ENCODE data around the gene TBC1D1.

TBC1D1 gene

GRCh38 chr4:38145033-38145678, 254.3 kb downstream of the TBC1D1 start:
- Mint-ChIP-seq H3K4me3 (no peak overlapping the region), H3K9me3 (no peaks in the 10 kb centered on the region), H3K36me3 (ENCODE audit: low read depth) (peaks cover 21% of the 10 kb centered on the region), H3K27me3 (ENCODE audit: low read depth) (no peaks in the 10 kb centered on the region), H3K4me1 (peaks cover 30% of the 10 kb centered on the region), H3K27ac (peak overlapping the region in 2 of 3 experiments; percentile 38 to 46)
- TF ChIP-seq, protein P1, sequence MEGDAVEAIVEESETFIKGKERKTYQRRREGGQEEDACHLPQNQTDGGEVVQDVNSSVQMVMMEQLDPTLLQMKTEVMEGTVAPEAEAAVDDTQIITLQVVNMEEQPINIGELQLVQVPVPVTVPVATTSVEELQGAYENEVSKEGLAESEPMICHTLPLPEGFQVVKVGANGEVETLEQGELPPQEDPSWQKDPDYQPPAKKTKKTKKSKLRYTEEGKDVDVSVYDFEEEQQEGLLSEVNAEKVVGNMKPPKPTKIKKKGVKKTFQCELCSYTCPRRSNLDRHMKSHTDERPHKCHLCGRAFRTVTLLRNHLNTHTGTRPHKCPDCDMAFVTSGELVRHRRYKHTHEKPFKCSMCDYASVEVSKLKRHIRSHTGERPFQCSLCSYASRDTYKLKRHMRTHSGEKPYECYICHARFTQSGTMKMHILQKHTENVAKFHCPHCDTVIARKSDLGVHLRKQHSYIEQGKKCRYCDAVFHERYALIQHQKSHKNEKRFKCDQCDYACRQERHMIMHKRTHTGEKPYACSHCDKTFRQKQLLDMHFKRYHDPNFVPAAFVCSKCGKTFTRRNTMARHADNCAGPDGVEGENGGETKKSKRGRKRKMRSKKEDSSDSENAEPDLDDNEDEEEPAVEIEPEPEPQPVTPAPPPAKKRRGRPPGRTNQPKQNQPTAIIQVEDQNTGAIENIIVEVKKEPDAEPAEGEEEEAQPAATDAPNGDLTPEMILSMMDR (IDR thresholded peaks at IDR 0.05; ENCODE audit: unreplicated experiment in 3 of 3), result no peak

GRCh38 chr4:38145741-38146140, 254.9 kb downstream of the TBC1D1 start:
- peaks cover 16% of the 10 kb centered on the region for H3K36me3 Mint-ChIP-seq (ENCODE audit: low read depth)
- TF ChIP-seq, protein P1 (IDR thresholded peaks at IDR 0.05; ENCODE audit: unreplicated experiment in 3 of 3), result no peak
- peaks cover 36% of the 10 kb centered on the region for H3K4me1 Mint-ChIP-seq
- peak overlapping the region; percentile 7 to 70 (median 46) for H3K27ac Mint-ChIP-seq
- H3K27me3 Mint-ChIP-seq (ENCODE audit: low read depth), result no peaks in the 10 kb centered on the region
- no peaks in the 10 kb centered on the region for H3K9me3 Mint-ChIP-seq
- no peak overlapping the region for H3K4me3 Mint-ChIP-seq

DNA sequence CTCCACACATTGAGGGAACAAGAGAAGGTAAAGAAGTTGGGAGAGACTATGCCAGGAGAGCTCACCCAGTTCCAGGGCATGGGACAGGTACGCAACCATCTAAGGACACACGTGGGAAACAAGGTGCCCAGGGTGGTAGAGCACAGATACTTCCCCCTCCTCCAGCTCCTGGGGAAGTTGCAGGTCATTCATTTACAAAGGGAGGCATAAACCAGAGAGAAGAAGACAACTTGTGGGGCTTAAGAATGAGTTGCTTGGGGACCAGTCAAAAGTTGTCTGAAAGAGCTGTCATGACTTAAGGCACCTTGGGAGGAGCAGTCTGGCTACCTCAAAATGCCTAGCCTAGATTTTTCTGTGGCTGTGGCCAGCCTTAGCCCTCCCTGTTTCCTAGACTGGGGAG, 255.5 kb downstream of the TBC1D1 start:
- H3K9me3 Mint-ChIP-seq, result no peaks in the 10 kb centered on the region
- H3K4me3 Mint-ChIP-seq, result no peak overlapping the region
- TF ChIP-seq, protein P1 (IDR thresholded peaks at IDR 0.05; ENCODE audit: unreplicated experiment in 3 of 3), result no peak
- no peaks in the 10 kb centered on the region for H3K27me3 Mint-ChIP-seq (ENCODE audit: low read depth)
- H3K27ac Mint-ChIP-seq, result peak overlapping the region in 2 of 3 experiments; percentile 10 to 46
- peaks cover 16% of the 10 kb centered on the region for H3K36me3 Mint-ChIP-seq (ENCODE audit: low read depth)
- H3K4me1 Mint-ChIP-seq, result peaks cover 36% of the 10 kb centered on the region

DNA sequence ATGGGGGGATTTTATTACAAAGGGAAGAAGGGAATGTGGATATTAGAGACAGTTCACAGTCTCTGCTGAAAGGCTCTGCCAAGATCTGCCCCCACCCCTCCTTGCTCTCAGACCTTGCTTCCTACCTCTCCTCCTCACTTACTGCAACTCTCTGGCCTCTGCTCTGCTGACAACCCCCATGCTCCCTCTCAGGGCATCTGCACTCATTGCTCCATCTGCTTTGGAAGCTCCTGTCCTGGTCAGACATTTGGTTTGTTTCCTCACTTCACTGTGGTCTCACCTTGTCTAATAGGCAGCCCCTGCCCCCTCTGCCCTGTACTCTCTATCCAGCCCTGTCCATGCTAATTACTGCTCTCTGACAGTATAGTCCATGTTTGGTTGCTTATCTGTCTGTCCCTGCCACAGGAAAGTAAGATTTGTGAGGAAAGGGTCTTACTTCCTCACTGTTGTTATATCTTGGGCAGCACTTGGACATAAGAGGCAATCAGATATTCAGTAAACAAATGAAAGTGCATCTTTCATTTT, 258.6 kb downstream of the TBC1D1 start:
- Mint-ChIP-seq H3K36me3 (ENCODE audit: low read depth) (no peaks in the 10 kb centered on the region), H3K4me1 (peaks cover 46% of the 10 kb centered on the region), H3K4me3 (peak overlapping the region in 1 of 3 experiments; percentile 24), H3K27me3 (ENCODE audit: low read depth) (no peaks in the 10 kb centered on the region), H3K27ac (peak overlapping the region; percentile 68 to 94 (median 91)), H3K9me3 (no peaks in the 10 kb centered on the region)
- TF ChIP-seq, protein P1 (IDR thresholded peaks at IDR 0.05; ENCODE audit: unreplicated experiment in 3 of 3), result no peak

GRCh38 chr4:38149997-38150671, 259.2 kb downstream of the TBC1D1 start:
- H3K4me1 Mint-ChIP-seq, result peaks cover 50% of the 10 kb centered on the region
- H3K9me3 Mint-ChIP-seq, result no peaks in the 10 kb centered on the region
- H3K27me3 Mint-ChIP-seq (ENCODE audit: low read depth), result no peaks in the 10 kb centered on the region
- peak overlapping the region; percentile 68 to 94 (median 91) for H3K27ac Mint-ChIP-seq
- H3K36me3 Mint-ChIP-seq (ENCODE audit: low read depth), result no peaks in the 10 kb centered on the region
- H3K4me3 Mint-ChIP-seq, result no peak overlapping the region
- TF ChIP-seq, protein P1 (IDR thresholded peaks at IDR 0.05; ENCODE audit: unreplicated experiment in 3 of 3), result no peak

Data from nephron (organoid).